Activated CD8-positive, alpha-beta memory T cell treated with anti-CD3 and anti-CD28 coated beads, Interleukin-2, amount 50 U/mL, for 48 hours (primary cell): ENCODE measurements around the gene LIMA1.

Experiments
- DNase-seq: peaks from one replicate; pipeline ENCODE4 v3.0.0-alpha.2; 2020

The LIMA1 gene

DNA sequence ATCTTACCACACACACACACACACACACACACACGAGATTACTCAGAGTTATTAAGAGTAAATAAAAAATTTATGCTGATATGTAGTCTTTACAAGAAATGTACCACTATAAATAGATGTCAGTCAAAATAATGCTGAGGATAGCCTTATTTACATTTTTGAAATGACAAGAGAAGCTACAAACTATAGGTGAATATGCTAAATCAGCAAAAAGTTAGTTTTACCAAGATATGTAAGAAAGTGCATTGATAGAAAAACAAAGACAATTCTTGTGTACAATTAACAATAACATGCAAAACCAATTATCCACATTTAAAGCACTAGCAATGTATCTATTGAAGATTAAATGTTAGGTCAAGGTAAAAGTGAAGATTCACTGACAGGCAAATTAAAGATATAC is 69.3 kb downstream of the LIMA1 start:
- DNase-seq: no peak

DNA sequence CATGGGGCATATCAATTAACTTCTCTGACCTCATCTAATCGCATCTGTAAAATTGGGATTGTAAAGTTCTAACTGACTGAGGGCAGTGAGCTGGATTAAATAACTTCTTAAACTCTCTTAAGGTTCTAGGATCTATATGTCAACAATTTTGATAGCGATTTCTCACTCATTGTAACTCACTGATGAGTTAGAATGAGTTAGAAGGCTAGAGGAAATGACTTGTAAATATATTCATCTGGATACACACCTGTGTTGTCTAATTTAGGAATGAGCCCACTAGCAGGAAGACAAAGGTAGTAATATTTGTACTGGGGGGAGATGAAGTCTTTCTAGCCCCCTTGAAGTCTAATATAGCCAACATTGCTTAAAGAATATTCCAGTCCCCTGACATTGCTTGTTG is 69.9 kb downstream of the LIMA1 start:
- no peak for DNase-seq

DNA sequence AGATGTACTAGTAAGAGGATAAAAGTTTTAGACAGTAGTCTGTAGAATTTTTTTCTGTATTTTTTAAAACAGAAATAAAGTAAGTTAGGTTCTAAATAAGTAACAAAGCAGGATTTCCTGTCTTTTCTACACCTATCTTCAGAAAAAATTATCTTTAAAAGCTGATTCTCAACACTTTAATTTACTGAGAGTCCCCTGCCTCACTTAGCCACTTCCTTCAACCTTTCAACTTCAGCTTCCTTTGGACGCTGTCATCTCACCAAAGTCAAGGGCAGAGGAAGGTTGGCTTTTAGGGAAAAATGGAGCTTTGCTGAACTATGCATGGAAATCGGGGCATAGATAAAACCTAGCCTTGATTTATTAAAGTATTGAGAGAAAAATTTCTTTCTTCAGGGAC is 71.3 kb downstream of the LIMA1 start:
- no peak for DNase-seq

DNA sequence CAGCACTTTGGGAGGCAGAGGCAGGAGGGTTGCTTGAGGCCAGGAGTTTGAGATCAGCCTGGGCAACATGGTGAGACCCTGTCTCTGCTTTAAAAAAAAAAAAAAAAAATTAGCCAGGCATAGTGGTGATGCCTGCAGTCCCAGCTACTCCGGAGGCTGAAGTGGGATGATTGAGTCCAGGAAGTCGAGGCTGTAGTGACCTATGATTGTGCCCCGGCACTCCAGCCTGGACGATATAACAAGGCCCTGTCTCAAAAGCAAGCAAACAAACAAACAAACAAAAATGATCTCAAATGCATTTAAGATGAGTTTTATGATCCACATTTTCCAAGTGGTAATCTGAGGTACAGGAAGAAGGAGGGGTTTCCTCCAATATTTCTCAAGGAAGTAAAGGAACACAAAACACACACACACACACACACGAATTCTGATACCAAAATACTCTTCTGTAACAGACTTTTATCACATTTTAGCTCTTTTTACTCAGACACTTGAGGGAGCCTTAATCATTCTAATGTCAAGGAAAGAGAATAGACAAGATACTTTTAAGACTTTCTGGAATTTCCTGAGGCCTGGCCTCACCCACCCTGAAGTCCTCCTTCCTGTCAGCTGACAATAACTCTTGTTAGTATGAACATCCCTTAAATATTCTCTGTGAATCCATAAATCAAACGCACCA is 71.8 kb downstream of the LIMA1 start:
- DNase-seq: no peak

DNA sequence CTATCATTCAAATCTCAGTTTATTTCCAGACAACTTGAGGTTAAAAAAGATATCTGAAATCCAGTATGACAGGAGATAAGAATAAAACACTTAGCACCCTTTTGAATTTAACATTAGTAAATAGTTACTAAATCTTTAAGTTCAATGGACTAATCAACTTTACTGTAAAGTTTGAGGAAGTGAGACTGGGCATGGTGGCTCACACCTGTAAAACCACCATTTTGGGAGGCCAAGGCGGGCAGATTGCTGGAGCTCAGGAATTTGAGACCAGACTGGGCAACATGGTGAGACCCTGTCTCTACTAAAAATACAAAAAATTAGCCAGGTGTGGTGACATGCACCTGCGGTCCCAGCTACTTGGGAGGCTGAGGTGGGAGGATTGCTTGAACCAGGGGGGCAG is 75.9 kb downstream of the LIMA1 start:
- no peak for DNase-seq

DNA sequence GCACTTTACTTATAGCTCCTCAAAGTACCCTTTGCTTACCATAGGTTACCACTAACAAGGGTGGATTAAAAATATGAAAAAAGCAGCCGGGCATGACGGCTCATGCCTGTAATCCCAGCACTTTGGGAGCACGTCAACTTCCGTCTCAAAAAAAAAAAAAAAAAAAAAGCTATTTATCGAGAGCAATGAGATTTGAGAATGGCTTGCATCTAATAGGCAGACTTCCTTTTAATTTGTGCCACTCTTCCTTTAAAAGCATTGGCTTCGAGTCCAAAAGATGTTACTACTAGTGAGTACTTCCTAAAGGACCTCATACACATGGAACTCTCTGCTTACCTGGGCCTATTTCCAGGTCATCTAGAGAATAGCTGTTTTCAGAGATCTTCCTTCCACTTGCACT is 77.7 kb downstream of the LIMA1 start:
- no peak for DNase-seq

DNA sequence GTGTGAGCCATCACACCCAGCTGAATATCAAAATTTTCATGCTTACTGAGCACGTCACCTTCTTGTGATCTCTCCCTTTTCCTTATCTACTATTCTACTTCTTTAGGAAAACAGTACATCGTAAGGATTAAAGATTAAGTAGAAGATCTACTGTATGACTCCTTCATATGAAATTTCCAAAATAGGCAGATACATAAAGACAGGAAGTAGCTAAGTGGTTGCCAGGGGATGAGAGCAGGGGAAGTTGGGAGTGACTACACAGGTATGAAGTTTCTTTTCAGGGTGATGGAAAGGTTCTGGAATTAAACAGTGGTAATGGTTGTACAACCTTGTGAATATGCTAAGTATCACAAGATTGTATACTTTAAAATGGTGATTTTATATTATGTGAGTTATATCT is 79.6 kb downstream of the LIMA1 start:
- DNase-seq: no peak

DNA sequence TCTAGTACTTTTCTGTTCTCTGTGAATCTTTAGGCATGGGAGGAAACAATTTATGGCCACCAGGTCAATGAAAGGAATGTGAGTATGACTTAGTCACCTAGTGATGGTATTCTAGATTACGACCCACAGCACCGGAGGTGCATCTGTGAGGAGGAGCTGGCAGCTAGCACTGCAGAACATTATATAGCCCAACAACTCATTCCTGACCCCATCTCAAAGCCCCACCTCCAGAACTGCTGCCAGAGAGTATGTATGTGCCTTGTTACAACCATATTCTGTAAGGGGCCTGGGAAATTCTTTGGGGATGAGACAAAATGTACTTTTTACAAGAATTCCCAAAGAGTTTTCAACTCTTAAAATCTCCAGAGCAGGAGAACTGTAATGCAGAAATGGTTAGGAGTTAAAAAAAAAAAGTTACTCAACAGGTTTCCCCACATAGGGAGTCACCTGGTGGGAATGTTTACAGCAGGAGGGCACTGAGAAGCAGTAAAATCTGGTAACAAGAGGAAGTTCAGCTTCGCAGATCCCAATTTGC is 81.3 kb downstream of the LIMA1 start:
- DNase-seq: no peak

DNA sequence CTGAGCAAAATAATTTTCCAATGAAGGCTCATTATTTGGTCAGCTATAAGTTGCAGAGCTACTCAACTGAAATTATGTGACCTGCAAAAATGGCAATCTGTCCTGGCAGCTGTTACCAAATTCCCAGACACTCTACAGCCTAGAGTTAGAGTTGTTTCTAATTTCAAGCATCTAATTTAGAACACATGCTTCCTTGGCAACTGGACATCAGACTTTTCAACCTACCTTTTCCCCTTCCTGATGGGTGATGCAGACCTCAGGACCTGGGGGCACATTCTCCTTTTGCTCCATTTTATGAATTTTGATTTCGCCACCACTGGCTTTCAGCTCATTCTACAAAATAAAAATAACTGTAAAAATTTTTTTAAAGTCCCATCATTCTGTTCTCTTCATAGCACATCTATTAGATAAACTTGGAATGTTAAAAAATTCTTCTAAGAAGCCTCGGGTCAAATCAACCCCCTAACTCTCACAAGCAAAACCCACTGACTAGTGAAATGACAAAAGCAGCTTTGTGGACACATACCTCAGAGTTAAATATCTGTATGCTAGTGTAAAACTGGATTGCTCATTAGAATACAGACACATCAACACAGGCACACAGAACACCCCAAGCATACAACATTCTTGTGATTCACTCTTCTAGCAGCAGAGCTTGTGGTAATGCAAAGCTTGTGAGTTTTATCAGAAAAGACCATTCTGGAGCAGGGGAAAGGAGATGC is 82.6 kb downstream of the LIMA1 start:
- no peak for DNase-seq

DNA sequence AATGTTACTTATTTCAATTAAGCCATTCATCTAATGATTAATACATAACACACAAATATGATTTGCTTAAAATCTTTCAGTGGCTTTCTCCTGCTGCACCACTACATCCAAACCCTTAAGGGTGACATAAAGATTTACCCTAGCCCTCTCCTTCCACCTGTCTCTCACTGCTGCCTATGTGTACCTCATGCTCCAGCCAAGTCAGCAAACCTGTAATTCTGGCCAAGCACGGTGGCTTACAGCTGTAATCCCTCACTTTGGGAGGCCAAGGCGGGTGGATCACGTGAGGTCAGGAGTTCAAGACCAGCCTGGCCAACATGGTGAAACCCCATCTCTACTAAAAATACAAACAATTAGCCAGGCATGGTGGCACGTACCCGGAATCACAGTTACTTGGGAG is 84.5 kb downstream of the LIMA1 start:
- DNase-seq: no peak

DNA sequence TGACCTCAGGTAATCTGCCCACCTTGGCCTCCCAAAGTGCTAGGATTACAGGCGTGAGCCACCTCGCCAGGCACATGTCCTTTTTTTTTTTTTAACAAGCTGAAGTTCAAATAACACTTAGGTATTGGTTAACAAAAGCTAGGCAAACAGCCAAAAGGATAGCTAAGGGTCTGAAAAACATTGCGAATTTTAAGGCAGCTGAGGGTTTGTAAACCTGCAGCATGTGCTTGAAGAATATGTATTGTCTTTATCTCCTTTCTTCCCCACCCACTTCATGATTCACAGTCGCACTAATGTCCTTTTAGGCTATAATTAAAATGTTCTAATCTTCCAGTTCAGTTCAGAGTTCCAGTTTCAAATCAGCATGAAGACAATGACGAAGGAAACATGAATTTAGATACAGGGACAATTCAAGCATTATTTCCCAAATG is 86.0 kb downstream of the LIMA1 start:
- DNase-seq: no peak

DNA sequence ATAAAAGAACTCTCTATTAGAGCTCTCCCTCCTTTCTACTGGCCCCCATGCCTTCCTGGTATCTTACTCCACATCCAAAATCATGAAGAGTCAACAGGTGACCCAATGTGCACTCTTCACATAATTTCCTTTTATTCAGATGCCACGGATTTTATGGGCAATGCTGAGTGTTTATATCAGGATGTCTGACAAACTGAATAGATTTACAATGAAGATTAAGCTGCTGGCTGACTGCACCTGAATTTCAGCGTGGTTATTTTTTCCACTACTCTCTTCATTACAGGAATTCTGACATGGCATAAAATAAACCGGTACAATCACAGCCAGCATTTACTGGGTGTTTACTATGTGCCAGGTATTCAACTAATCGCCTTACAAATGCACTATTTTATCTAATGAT is 86.8 kb downstream of the LIMA1 start:
- no peak for DNase-seq

DNA sequence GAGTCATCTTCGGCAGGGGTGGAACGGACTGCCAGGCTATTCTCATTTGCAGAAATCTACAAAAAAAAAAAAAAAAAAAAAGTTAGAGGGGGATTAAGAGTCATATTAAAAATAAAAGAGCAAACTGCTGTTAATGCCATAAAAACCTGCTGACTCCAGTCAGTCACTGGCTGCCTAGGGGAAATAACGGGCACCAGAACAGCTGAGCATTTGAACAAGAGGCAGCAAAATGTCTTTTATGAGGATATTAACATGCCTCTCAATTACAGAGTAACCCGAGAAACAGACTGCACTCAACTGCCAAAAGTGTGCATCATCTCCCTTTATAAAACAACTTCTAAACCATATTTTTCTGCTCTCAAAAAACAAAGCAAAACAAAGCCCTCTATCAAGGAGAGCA is 87.5 kb downstream of the LIMA1 start:
- DNase-seq: no peak

DNA sequence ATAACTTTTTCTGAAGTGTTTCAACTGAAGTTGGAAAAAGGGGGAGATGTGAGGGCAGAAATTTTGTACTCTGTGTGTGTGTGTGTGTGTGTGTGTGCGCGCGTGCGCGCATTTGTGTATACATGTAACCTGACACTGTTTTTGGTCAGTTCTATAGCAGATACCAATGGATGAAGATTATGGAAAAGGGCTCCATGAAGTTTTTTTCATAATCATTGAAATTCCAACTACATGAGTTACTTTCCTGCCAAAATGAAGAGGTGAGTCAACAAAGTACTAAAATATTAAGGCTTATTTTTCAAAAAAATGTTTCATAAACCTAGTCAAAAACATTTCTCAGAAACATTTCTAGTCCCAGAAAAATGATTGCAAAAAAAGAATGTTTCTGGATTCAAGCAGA is 90.4 kb downstream of the LIMA1 start:
- DNase-seq: no peak

DNA sequence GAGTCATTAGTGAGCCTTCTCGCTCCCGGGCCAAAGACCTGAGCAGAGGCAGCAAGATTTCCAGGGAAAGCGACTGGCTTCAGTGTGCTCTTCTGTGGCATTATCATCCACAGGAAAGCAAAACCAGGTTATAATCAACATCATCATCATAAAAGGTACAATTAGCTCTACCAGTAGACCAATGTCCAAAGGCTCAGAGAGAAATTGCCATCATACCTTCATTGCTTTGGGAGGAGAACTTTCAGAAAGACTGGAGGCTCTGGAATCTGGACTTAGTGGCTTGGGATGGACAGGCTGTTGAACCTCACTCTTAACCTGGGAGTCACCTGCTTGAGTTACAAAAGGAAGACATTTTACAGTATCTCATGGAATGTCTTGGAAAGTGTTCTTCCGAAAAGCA is 91.1 kb downstream of the LIMA1 start:
- no peak for DNase-seq

DNA sequence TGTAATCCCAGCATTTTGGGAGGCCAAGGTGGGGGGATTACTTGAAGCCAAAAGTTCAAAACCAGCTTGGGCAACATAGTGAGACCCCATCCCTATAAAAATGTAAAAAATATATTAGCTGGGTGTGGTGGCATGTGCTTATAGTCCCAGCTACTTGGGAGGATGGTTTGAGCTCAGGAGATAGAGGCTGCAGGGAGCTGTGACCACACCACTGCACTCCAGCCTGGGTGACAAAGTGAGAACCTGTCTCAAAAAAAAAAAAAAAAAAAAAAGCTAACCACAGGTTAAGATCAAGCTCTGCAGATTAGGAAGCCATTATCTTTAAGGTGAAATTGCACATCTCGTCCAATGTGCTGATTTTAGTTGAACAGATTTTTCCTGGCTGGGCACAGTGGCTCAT is 92.5 kb downstream of the LIMA1 start:
- DNase-seq: no peak

DNA sequence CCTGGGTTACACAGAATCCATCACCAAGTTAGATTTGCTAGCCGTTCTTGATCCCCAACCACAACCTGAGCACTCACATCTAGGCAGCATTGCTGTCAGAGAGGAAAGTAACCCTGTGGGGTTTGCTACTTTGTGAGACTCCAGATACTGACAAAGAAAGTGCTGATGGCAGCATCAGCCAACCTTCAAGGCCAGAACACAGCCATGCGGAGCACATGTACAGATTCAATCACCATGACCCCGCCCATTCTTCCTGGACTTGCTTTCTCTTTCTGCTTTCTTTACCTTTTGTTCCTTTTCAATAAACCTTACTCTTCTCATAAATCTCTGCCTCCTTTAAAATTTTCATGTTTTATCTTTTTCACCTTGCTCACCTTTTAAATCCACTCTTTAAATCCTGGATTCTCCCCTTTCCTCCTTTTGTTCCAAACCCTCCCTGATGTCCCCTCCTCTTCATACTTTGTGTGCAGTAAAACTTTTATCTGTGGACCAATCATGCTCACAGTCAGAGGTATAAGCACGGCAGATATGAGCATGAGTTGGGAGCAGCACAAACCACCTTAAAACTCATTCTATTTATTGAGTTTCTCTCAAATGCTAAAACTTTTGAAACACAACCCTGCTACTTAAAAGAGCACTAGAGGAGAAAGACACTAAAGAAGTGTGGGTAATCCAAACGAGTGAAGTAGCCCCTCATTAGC is 94.3 kb downstream of the LIMA1 start:
- DNase-seq: no peak

DNA sequence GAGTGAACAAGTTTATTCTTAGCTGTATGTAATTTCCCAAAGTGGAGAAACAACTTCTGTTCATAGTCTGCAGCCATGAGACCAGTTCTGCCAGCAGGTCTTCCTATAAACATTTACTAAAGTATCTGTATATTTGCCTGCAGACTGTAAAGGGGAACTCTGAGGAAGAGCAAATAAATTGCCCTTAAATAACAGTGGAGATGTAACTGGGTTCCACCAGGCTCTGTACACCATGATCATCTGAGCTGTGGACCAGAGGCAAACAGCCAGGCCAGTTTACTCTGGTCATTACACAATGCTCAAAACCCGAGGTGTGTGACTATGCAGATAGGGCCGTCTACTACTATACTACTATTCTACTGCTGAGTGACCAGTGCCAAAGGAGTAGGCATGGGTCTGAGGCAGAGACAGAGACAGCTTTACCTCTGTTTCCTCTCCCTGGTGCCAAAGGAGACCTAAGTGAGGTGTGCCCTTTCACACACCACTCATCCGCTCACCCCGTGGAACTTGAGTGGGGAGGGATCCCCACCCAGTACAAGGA is 95.0 kb downstream of the LIMA1 start:
- no peak for DNase-seq

DNA sequence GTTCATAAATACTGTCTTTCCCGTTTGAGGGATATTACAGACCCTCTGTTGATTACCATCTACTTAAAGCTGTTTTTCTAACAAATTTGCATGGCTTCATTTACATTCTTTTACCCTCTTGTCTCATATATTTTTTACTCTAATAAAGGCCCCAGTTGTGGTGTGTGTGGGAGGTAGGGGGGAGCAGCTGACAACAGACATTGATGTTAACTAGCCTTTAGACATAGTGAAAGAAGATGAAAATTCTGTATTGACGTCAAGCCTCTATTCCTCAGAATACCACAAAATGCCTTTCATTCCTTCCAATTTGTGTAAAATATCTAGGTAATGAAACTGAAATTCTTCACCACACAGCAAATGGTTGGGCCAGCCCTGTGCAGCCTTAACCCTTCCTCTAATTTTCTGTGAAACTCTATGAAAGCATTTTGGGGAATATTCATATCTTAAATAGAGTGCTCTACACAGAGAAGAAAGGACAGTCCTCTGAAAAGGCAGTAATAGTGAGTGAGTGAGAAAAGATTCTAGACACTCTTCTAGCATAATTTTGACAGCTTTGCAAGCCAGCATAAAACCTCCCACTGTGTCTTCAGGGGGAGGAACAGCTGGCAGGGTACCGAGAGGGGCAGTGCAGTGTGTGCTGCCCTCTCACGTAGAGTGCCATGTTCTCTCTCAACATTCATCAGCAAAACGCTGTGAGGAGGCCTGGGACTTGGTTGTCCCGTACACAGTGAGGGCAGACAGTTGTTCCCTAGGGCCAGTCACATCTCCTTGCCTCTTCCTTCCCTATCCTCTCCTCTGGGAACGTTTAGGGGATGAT is 96.0 kb downstream of the LIMA1 start:
- DNase-seq: peak; percentile 66

DNA sequence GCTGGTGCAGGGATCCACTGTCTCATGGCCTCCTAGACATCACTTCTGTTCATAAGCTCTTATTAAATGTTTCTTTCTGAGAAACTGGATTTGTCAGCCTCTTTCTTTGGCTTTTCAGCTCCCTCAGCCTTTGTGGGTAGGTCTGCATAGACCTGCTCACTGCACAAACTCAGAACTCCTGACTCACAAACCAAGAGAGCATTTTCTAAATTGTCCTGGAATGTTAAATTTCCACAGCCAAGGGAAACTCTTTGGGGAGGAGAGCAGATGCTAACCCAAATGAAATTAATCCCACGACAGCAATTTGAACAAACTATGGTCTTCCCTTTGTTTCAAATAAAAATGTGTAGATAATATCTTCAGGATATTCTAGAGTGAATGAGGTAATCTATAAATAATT is 96.6 kb downstream of the LIMA1 start:
- DNase-seq: no peak

DNA sequence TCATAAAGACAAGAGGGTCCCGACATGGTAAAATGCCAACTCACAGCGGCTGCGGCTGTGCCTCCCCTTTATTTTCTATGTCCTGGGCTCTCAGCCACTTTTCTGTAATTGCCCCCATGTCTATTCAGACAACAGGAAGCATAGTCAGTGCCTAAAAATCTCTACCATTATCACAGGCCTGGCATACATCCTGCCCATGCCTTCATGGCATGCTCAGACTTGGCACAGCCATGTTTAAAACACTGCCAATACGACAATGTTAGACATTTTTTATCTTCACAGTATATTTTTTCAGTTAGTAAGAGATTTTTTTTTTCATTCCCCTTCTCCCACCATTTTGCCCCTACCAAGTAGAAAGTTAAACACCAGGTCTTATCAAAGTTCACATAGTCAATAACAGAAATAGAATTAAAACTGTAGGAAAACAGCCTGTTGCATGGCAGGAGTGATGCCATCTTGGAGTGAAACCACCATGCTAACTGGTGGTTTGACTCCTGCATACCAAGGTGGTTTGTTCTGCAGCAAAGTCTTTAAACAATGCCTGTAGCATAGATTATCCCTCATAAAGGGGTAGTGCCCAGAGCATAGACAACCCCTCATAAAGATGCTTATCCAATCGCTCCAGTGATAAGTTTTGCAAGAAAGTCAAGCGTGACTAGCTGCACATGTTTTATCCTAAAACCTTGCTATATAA is 97.2 kb downstream of the LIMA1 start:
- DNase-seq: no peak

DNA sequence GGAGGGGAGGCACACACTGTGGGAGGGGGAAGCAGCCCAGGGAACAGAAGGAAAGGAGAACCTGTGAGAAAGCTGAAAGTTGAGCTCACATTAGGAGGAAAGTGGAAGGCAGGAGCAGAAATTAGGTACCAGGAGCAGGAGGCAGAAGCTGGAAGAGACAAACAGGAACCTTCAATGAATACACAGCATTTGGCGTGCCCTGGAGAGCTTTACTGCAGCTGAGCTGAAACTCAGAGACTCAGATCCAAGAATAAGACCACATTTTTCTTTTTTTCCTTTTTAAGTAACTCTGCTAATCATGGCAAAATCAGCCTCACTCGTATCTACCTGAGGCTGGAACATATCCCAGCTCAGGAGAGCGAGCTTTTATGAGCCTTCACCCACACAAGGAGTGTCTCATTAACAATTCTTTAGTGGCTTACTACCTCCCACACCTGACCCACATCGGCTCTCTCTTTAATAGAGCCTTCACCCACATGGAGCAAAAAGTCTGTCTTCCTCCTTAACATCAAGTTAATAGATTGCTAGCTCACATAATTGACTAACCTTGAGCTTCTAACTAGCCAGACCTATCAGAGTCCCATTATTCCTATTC is 97.9 kb downstream of the LIMA1 start:
- DNase-seq: no peak
